HEK293T (cell line): Measurements from ENCODE around the gene HIGD2A.

Experiments
- ARNT ChIP-seq: fragments of 450-650 bp; IDR thresholded peaks from 2 replicates; pipeline ENCODE4 v1.6.1; 2017; ENCODE audit warnings: mild to moderate bottlenecking
- BHLHE40 ChIP-seq: fragments of 450-650 bp; IDR thresholded peaks from 2 replicates; pipeline ENCODE4 v1.6.1; 2016; ENCODE audit warnings: mild to moderate bottlenecking, moderate library complexity, borderline replicate concordance
- NFRKB ChIP-seq: fragments of 450-650 bp; IDR thresholded peaks from 2 replicates; pipeline ENCODE4 v1.6.1; 2016; ENCODE audit warnings: mild to moderate bottlenecking, moderate library complexity
- PKNOX1 ChIP-seq: fragments of 450-650 bp; IDR thresholded peaks from 2 replicates; pipeline ENCODE4 v1.6.1; 2016
- SP1 ChIP-seq: fragments of 450-650 bp; IDR thresholded peaks from 2 replicates; pipeline ENCODE4 v1.6.1; 2017

DNA sequence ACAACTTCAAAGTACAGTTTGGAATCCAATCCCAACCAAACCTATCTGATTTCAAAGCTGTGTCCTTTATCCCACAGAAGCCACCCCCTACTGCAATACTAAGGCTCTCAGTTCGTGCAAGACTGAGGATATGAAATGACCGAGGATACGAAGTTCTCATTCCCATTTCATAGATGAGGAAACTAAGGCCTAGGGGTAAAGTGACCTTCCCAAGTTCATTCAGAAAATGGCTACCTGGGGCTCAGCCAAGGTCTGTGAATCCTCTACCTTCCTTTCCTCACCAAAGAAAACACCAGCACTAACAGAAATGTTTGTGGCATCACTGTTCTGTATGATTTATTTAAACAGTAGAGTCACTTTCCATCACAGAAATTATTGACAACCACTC, 32.4 kb upstream of the HIGD2A start:
- TF ChIP-seq PKNOX1 (no peak), BHLHE40 (no peak), NFRKB (no peak), ARNT (no peak), SP1 (no peak)
